GM18951 (cell line): Measurements from ENCODE around the gene CBLB.

Experiments
- POLR2A ChIP-seq: IDR thresholded peaks from 4 replicates; pipeline ENCODE4 v1.6.1; 2011; ENCODE audit warnings: mild to moderate bottlenecking; ENCODE audit not compliant: insufficient read length, insufficient read depth; ENCODE audit errors: extremely low read depth
- in situ Hi-C: fragments of 300-500 bp; cut with MboI; formaldehyde crosslinking; loops from one replicate; pipeline ENCODE4 v1.12.0; 2022; ENCODE audit warnings: low sequenced_read_pairs, mixed read lengths, inconsistent platforms; ENCODE audit not compliant: unreplicated experiment

Gene CBLB

GRCh38 chr3:105676621-105677300, 192.1 kb downstream of the CBLB start:
- in situ Hi-C loops = loop anchor here (25.0 kb wide), 1 partner anchor 936 kb away; no protein-coding TSS in a partner anchor
- TF ChIP-seq POLR2A = no peak

GRCh38 chr3:105674437-105675065, 194.3 kb downstream of the CBLB start:
- TF ChIP-seq POLR2A = no peak
- in situ Hi-C loops = loop anchor here (25.0 kb wide), 1 partner anchor 938 kb away; no protein-coding TSS in a partner anchor

- in situ Hi-C loops = no loop called here
- TF ChIP-seq POLR2A = no peak
Measured at GRCh38 chr3:105672996-105673395, 195.8 kb downstream of the CBLB start.

- no peak for TF ChIP-seq POLR2A
- in situ Hi-C loops = no loop called here
Measured at GRCh38 chr3:105662306-105662705, 206.5 kb downstream of the CBLB start.

GRCh38 chr3:105661461-105661860, 207.4 kb downstream of the CBLB start:
- in situ Hi-C loops = no loop called here
- no peak for TF ChIP-seq POLR2A

- in situ Hi-C loops = no loop called here
- no peak for TF ChIP-seq POLR2A
Measured at GRCh38 chr3:105656651-105657504, 211.9 kb downstream of the CBLB start.

GRCh38 chr3:105653868-105654267, 214.9 kb downstream of the CBLB start:
- no peak for TF ChIP-seq POLR2A
- in situ Hi-C loops = no loop called here

GRCh38 chr3:105653166-105653565, 215.6 kb downstream of the CBLB start:
- in situ Hi-C loops = no loop called here
- no peak for TF ChIP-seq POLR2A

GRCh38 chr3:105649480-105649879, 219.3 kb downstream of the CBLB start:
- in situ Hi-C loops = no loop called here
- no peak for TF ChIP-seq POLR2A

- in situ Hi-C loops = no loop called here
Measured at GRCh38 chr3:105647047-105647446, 221.8 kb downstream of the CBLB start.

GRCh38 chr3:105639131-105639530, 229.7 kb downstream of the CBLB start:
- in situ Hi-C loops = no loop called here
- no peak for TF ChIP-seq POLR2A

More at GRCh38 chr3:105647047-105647446, 221.8 kb downstream of the CBLB start:
- TF ChIP-seq POLR2A = no peak

- no peak for TF ChIP-seq POLR2A
- in situ Hi-C loops = no loop called here
Measured at GRCh38 chr3:105634708-105635107, 234.1 kb downstream of the CBLB start.

GRCh38 chr3:105629718-105630117, 239.1 kb downstream of the CBLB start:
- no peak for TF ChIP-seq POLR2A
- in situ Hi-C loops = no loop called here
